Measurements from ENCODE around the gene ZNF883. TPM values are rescaled to one million over a fixed set of nuclear protein-coding genes. Genes with fewer than 3 reads are reported as not detected.

ZNF883 gene
- total and polyA plus RNA-seq, 9 of the 15 experiments (the other 6 are each of a cell fraction or from before 2014, with no cell fraction given), result 1.00 to 5.7 (median 3.7) TPM

- BruUV-seq (replicated peaks), result no TSS peak
- ChIA-PET POLR2A (no interaction called here), CTCF (ENCODE audit: low intra/inter-chr PET ratio) (no interaction called here)
- Histone ChIP-seq H3K27ac (ENCODE audit: extremely low read depth, low read depth, low read length) (no peak overlapping the region), H3K79me2 (ENCODE audit: control insufficient read depth, insufficient read depth, low read length) (no peaks in the 10 kb centered on the region), H4K20me1 (replicated peaks; ENCODE audit: control insufficient read depth, insufficient read depth, low read length) (no peaks in the 10 kb centered on the region), H2AFZ (ENCODE audit: low read depth, low read length) (no peak overlapping the region), H3K4me3 (no peak overlapping the region), H3K9me1 (ENCODE audit: control insufficient read depth, insufficient read depth, low read length) (no peaks in the 10 kb centered on the region), H3K9ac (ENCODE audit: insufficient read depth in 1 of 2, low read depth in 2 of 2, low read length in 2 of 2) (no peak overlapping the region), H3K27me3 (ENCODE audit: control insufficient read depth in 2 of 2, insufficient read depth in 2 of 2, low read length in 2 of 2) (no peaks in the 10 kb centered on the region), H3K9me3 (replicated peaks; ENCODE audit: control insufficient read depth, insufficient read depth, low read depth, low read length) (no peaks in the 10 kb centered on the region), H3K4me2 (ENCODE audit: insufficient read depth, low read length) (no peak overlapping the region), H3K4me1 (replicated peaks in 1 of 2; ENCODE audit: control insufficient read depth in 2 of 2, insufficient read depth in 2 of 2, low read length in 2 of 2) (no peaks in the 10 kb centered on the region), H3K36me3 (ENCODE audit: control insufficient read depth, insufficient read depth, low read length) (no peaks in the 10 kb centered on the region)
- intact Hi-C loops (cut with micrococcal nuclease) (no loop called here), in situ Hi-C loops (cut with MboI) (no loop called here)
- ATAC-seq (no peak), DNase-seq (ENCODE audit: extremely low read depth in 1 of 4, low spot score in 3 of 4) (no peak), FAIRE-seq (no peak)
- TF ChIP-seq RBM34 (IDR thresholded peaks at IDR 0.05; ENCODE audit: borderline replicate concordance, insufficient read depth, low read length), result no peak
- peak; percentile 49 for TF ChIP-seq RBM25 (IDR thresholded peaks at IDR 0.05; ENCODE audit: low read depth, low read length, severe bottlenecking)
- TF ChIP-seq ZNF146 (CRISPR knock-in tag; IDR thresholded peaks at IDR 0.05; ENCODE audit: unreplicated experiment), result peak; percentile 68
- WGBS (ENCODE audit: insufficient coverage, low coverage, missing lambda C conversion rate), result 6% methylated on average over 3 of the region's 3 CpGs
These were observed 6.3 kb upstream of the ZNF883 start for GRCh38 chr9:113018247-113018646.

- Histone ChIP-seq H3K4me2 (ENCODE audit: insufficient read depth, low read length) (0 out of 2 replicates have a peak overlapping the region, but pooled peaks have one; percentile 73), H3K9ac (ENCODE audit: insufficient read depth in 1 of 2, low read depth in 2 of 2, low read length in 2 of 2) (no peak overlapping the region), H3K27ac (ENCODE audit: extremely low read depth, low read depth, low read length) (no peak overlapping the region), H3K9me1 (ENCODE audit: control insufficient read depth, insufficient read depth, low read length) (no peaks in the 10 kb centered on the region), H2AFZ (ENCODE audit: low read depth, low read length) (peak overlapping the region; percentile 97), H3K4me1 (replicated peaks in 1 of 2; ENCODE audit: control insufficient read depth in 2 of 2, insufficient read depth in 2 of 2, low read length in 2 of 2) (no peaks in the 10 kb centered on the region; a peak in 1 of 5 replicates), H3K4me3 (peak overlapping the region; percentile 46), H3K79me2 (ENCODE audit: control insufficient read depth, insufficient read depth, low read length) (no peaks in the 10 kb centered on the region), H3K9me3 (replicated peaks; ENCODE audit: control insufficient read depth, insufficient read depth, low read depth, low read length) (no peaks in the 10 kb centered on the region), H4K20me1 (replicated peaks; ENCODE audit: control insufficient read depth, insufficient read depth, low read length) (no peaks in the 10 kb centered on the region), H3K27me3 (ENCODE audit: control insufficient read depth in 2 of 2, insufficient read depth in 2 of 2, low read length in 2 of 2) (no peaks in the 10 kb centered on the region), H3K36me3 (ENCODE audit: control insufficient read depth, insufficient read depth, low read length) (no peaks in the 10 kb centered on the region)
- 1% methylated on average over 9 of the region's 9 CpGs for WGBS (ENCODE audit: insufficient coverage, low coverage, missing lambda C conversion rate)
- TF ChIP-seq PHB2 (IDR thresholded peaks at IDR 0.05; ENCODE audit: low read depth), result no peak
- no peak for TF ChIP-seq NR2C2 (CRISPR knock-in tag; IDR thresholded peaks at IDR 0.05)
- 0 out of 2 replicates have a peak, but pooled peaks have one; percentile 9 for TF ChIP-seq NR2C2 (tag; IDR thresholded peaks at IDR 0.05)
- no peak for TF ChIP-seq ZKSCAN8 (CRISPR knock-in tag; IDR thresholded peaks at IDR 0.05)
- TF ChIP-seq DIDO1 (tag; IDR thresholded peaks at IDR 0.05; ENCODE audit: low read depth), result no peak
- no peak for TF ChIP-seq ZBTB7A (IDR thresholded peaks at IDR 0.05; ENCODE audit: borderline replicate concordance, control insufficient read depth, low read depth, low read length)
- TF ChIP-seq VEZF1 (CRISPR knock-in tag; IDR thresholded peaks at IDR 0.05), result 0 out of 2 replicates have a peak, but pooled peaks have one; percentile 24
- TF ChIP-seq KLF16 (IDR thresholded peaks at IDR 0.05), result no peak
- in situ Hi-C loops (cut with MboI), result no loop called here
- no peak for FAIRE-seq
- intact Hi-C loops (cut with micrococcal nuclease), result loop anchor here (5.0 kb wide), 1 partner anchor 325 kb away; no protein-coding TSS in a partner anchor
- ChIA-PET POLR2A (interaction anchor here (1.0 kb wide), 1 partner anchor 11 kb away, joined by 5 read pairs; no protein-coding TSS in a partner anchor), CTCF (ENCODE audit: low intra/inter-chr PET ratio) (no interaction called here)
- peak; percentile 53; the same call in 2 of the 3 replicates for ATAC-seq
- BruUV-seq (replicated peaks), result no TSS peak
- DNase-seq (ENCODE audit: extremely low read depth in 1 of 4, low spot score in 3 of 4), result peak in 3 of 4 experiments; percentile 10 to 16 (median 15)
These were observed 500 bp upstream of the ZNF883 start for GRCh38 chr9:113012492-113012891.

Measured in K562 (cell line).